ENCODE results near the gene RAB19. TPM values are rescaled to one million over a fixed set of nuclear protein-coding genes. Genes with fewer than 3 reads are reported as not detected.

RAB19 gene
- total RNA-seq, 1 donor from 2014 or later = 3.1 TPM

- no peak overlapping the region for H3K27ac Mint-ChIP-seq
- H3K36me3 ChIP-seq = no peaks in the 10 kb centered on the region
- H3K9me3 Mint-ChIP-seq = no peaks in the 10 kb centered on the region
- H3K79me2 ChIP-seq (ENCODE audit: low read depth) = no peaks in the 10 kb centered on the region
- H3F3A ChIP-seq (ENCODE audit: low read depth) = no peaks in the 10 kb centered on the region
- no peaks in the 10 kb centered on the region for H3K4me1 ChIP-seq
- H3K4me2 ChIP-seq = no peak overlapping the region
- no peak overlapping the region for H2AFZ ChIP-seq (replicated peaks)
- no peak overlapping the region for H3K9ac ChIP-seq
- no peak for DNase-seq (ENCODE audit: low spot score)
- no peaks in the 10 kb centered on the region for H3K4me1 Mint-ChIP-seq
- H4K20me1 ChIP-seq (ENCODE audit: low read depth) = no peaks in the 10 kb centered on the region
- H3K9me3 ChIP-seq (ENCODE audit: low read depth) = no peaks in the 10 kb centered on the region
- peaks cover 15% of the 10 kb centered on the region for H3K27me3 Mint-ChIP-seq (ENCODE audit: insufficient read depth, low read depth)
- H3K27ac ChIP-seq = no peak overlapping the region
- H3K4me3 ChIP-seq = no peak overlapping the region
- H3K36me3 Mint-ChIP-seq = no peaks in the 10 kb centered on the region
- H3K27me3 ChIP-seq = no peaks in the 10 kb centered on the region
- H3K4me3 Mint-ChIP-seq = no peak overlapping the region
- TF ChIP-seq CTCF (IDR thresholded peaks at IDR 0.05) (no peak), EZH2phosphoT487 (IDR thresholded peaks at IDR 0.05) (no peak), EZH2 (IDR thresholded peaks at IDR 0.05) (no peak)
Measured at GRCh38 chr7:140421521-140421920, 17.7 kb downstream of the RAB19 start.

GRCh38 chr7:140423501-140423900 lies 19.6 kb downstream of the RAB19 start:
- H3K36me3 ChIP-seq = no peaks in the 10 kb centered on the region
- no peaks in the 10 kb centered on the region for H3K36me3 Mint-ChIP-seq
- no peak overlapping the region for H3K4me3 Mint-ChIP-seq
- no peak overlapping the region for H3K9ac ChIP-seq
- TF ChIP-seq EZH2phosphoT487 (IDR thresholded peaks at IDR 0.05) (no peak), CTCF (IDR thresholded peaks at IDR 0.05) (no peak), EZH2 (IDR thresholded peaks at IDR 0.05) (no peak)
- peaks cover 15% of the 10 kb centered on the region for H3K27me3 Mint-ChIP-seq (ENCODE audit: insufficient read depth, low read depth)
- no peaks in the 10 kb centered on the region for H3K27me3 ChIP-seq
- no peak for DNase-seq (ENCODE audit: low spot score)
- no peaks in the 10 kb centered on the region for H3K9me3 ChIP-seq (ENCODE audit: low read depth)
- no peaks in the 10 kb centered on the region for H3K9me3 Mint-ChIP-seq
- no peaks in the 10 kb centered on the region for H3K4me1 ChIP-seq
- H3F3A ChIP-seq (ENCODE audit: low read depth) = no peaks in the 10 kb centered on the region
- no peaks in the 10 kb centered on the region for H3K79me2 ChIP-seq (ENCODE audit: low read depth)
- H3K4me1 Mint-ChIP-seq = no peaks in the 10 kb centered on the region
- no peak overlapping the region for H3K27ac ChIP-seq
- H3K27ac Mint-ChIP-seq = no peak overlapping the region
- no peak overlapping the region for H2AFZ ChIP-seq (replicated peaks)
- H3K4me3 ChIP-seq = no peak overlapping the region
- no peaks in the 10 kb centered on the region for H4K20me1 ChIP-seq (ENCODE audit: low read depth)
- no peak overlapping the region for H3K4me2 ChIP-seq

- no peaks in the 10 kb centered on the region for H3K4me1 Mint-ChIP-seq
Measured at GRCh38 chr7:140425718-140426117, 21.9 kb downstream of the RAB19 start.

More at GRCh38 chr7:140425718-140426117, 21.9 kb downstream of the RAB19 start:
- Histone ChIP-seq H3F3A (ENCODE audit: low read depth) (no peaks in the 10 kb centered on the region), H3K36me3 (no peaks in the 10 kb centered on the region), H4K20me1 (ENCODE audit: low read depth) (no peaks in the 10 kb centered on the region), H3K27me3 (no peaks in the 10 kb centered on the region), H3K4me1 (no peaks in the 10 kb centered on the region), H3K27ac (no peak overlapping the region), H2AFZ (replicated peaks) (no peak overlapping the region), H3K9me3 (ENCODE audit: low read depth) (no peaks in the 10 kb centered on the region), H3K4me2 (no peak overlapping the region), H3K9ac (no peak overlapping the region), H3K79me2 (ENCODE audit: low read depth) (no peaks in the 10 kb centered on the region), H3K4me3 (no peak overlapping the region)
- Mint-ChIP-seq H3K4me3 (no peak overlapping the region), H3K9me3 (peaks cover 1% of the 10 kb centered on the region), H3K27me3 (ENCODE audit: insufficient read depth, low read depth) (peaks cover 8% of the 10 kb centered on the region), H3K36me3 (no peaks in the 10 kb centered on the region), H3K27ac (no peak overlapping the region)
- DNase-seq (ENCODE audit: low spot score) = no peak
- TF ChIP-seq CTCF (IDR thresholded peaks at IDR 0.05) (no peak), EZH2 (IDR thresholded peaks at IDR 0.05) (no peak), EZH2phosphoT487 (IDR thresholded peaks at IDR 0.05) (no peak)
